Renal cortical epithelial cell (primary cell): ENCODE data around the gene TMUB2. TPM values are rescaled to one million over a fixed set of nuclear protein-coding genes. Genes with fewer than 3 reads are reported as not detected.
"Not testable (repeated sequence)": the region's sequence is repeated elsewhere in the genome, so short reads cannot be mapped to it uniquely, and the experiment has no call there.

ENCODE experiments used
- DNase-seq: peaks from one replicate; pipeline ENCODE4 v3.0.0-alpha.2; 2011; ENCODE audit warnings: low read depth
- total RNA-seq: library from RNA; depleted of rRNA; stranded (reverse); fragments of >200 nt; gene quantifications from 2 replicates; pipeline ENCODE4 v1.2.3, GENCODE V29; 2014

Gene TMUB2
- total RNA-seq, result 21.9 and 38.5 TPM in 2 replicates

DNA sequence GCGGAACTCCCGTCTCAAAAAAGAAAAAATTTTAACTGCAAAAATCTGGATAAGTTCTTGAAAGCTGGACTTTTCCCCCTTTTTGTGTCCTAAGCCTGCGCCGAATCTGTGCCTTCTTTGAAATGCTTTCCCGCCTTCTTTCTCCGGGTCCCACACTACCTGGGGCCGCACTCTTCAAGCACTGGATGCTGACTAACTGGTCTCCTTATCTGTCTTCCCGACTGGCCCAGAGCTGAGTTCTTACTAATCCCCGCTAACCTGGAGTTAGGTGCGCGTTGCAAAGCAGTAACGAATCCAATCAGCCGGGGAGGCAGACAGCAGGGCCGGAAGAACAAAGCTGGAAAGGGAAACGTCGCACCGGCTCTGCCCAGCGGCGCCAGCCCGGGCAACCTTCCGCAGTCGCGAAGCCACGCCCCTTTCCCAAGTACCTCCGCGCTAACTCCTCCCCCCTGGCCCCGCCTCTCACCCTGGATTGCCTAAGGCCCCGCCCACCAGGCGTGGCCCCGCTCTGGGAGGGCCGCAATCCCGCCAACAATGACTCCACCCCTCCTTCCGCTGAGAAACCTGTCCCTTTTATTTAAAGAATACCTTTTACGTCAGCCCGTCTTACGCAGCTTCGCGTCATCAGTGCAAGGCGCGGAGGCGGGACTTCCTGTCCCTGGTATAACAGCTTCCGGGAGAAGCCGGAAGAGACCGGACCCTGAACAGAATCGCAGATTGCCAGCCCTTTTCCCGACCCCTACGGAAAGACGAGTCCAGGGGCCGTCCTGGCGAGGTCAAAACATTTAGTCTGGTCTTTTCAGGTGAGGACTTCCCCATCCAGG, at the start of gene TMUB2:
TMUB2 (plus strand) TSS at position 666 of the 824 bp plus-strand sequence. CDS start 737 bp downstream, outside the sequence.
- peak; percentile 99 for DNase-seq

DNA sequence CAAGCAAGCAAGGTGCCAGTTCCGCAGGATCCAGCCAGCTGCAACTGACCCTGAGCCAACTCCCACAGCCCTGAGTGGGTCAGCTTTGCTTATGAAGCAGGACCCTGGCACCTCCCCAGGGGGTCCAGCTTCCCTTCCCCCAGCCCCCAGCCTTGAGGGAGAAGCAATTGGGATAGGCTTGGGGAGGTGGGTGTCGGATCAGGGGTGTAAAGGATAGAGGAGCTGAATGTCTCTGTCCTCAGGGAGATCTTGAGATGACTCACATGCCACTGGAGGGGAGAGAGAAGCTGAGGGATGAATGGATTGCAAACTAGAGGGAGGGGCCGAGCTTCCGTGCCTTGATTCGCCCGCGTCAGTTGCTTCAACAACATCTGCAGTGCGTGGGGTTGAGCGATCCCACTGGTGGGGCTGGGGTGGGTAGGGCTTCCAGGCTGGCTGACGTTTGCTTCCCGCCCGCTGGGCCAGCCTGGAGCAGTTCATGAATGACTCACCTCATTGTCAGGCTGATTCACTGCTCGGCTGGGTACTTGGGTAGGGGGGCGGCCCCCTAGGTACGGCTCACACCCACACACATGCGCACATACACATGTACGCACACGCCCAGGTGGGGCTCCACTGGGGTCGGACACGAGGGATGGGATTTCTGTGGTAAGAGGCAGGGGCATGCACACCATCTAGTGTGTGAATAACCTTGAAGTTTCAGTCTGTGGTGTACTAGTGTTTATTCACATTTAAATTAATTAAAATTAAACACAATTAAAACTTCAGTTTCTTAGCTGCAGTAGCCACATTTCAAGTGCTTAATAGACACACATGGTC, 48.7 kb upstream of the TMUB2 start:
- peak; percentile 97 for DNase-seq

DNA sequence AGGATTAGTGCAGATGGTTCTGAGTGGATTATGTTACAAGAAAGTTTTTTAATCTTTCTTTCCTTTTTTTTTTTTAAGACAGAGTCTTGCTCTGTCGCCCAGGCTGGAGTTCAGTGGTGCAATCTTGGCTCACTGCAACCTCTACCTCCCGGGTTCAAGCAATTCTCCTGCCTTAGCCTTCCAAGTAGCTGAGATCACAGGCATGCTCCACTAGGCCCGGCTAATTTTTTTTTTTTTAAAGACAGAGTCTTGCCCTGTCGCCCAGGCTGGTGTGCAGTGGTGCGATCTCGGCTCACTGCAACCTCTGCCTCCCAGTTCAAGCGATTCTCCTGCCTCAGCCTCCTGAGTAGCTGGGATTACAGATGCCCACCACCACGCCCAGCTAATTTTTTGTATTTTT, 42.9 kb upstream of the TMUB2 start:
- not testable (repeated sequence) for DNase-seq

DNA sequence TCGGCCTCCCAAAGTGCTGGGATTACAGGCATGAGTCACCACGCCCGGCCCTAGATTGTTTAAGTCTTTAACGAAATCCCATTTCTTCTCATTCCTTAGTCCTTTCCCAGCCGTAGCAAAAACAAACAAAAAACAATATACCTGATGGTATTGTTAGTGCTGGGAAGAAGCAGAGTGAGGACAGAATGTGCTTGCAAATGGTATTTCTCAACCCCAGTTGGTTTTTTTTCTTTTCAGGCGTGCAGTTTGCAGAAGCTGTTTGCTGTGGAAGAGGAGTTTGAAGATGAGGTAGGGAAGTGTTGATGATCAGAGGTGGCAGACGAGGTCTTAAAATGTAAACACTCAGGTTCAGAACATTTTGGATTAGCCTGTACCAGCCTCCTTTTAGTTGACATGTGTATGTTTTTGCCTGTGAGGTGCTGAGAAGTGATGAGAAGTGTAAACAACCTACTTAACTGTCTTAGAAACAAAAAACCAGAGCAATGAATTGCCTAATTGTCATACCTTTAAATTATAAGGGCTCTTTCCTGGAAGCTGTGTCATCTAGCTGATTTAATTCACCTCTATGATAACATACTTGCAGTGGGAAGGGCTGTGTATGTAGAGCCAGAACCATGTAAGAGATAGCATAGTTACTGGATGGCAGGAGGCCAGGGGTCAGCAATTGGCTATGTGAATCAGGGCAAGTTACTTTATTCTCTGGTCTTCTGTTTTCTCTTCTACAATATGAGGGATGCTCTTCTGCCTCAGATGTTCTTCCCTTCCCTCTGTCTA, 41.6 kb upstream of the TMUB2 start:
- DNase-seq, result no peak

DNA sequence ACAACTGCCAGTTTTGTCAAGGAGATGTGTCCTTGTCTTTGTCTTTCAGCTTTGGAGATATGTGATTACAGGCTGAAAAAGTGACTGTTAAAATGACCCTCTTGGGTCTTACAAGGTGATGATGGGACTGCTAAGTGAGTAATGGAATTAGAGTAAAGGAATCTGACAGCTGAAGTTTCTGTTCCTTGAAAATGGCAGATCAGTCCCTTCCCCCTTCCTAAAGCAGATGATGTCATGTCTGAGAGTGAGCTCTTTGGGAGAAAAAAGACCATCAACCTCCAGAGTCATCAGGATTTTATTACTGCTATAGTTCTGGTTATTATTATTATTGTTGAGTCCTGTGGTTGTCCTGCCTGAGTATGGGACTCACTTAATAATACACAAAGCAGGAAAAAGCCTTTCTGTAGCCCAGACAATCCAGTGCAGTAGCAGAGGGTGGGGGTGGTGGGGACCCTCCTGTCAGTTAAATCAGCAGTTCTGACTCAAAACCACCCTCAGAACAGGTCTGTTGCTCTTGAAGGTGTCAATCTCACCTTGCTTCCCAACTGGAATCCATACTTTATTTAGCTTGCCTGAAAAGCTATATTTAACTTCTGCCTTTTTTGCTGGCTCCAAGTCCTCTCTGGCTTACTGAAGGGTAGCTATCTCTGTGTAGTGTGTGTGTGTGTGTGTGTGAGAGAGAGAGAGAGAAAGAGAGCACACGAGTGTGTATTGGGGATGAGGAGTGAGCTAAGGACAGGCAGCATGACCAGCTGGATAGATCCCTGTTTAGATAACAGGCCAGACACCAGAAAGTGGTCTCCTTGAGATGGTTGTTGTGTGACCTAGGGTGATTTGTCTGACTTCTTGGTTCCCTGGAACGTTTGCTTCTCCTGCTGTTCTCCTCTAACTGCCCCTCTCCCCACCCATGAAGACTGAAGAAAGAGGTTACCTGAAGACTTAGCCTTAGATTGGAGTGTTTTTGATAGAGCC, 40.1 kb upstream of the TMUB2 start:
- DNase-seq, result no peak

DNA sequence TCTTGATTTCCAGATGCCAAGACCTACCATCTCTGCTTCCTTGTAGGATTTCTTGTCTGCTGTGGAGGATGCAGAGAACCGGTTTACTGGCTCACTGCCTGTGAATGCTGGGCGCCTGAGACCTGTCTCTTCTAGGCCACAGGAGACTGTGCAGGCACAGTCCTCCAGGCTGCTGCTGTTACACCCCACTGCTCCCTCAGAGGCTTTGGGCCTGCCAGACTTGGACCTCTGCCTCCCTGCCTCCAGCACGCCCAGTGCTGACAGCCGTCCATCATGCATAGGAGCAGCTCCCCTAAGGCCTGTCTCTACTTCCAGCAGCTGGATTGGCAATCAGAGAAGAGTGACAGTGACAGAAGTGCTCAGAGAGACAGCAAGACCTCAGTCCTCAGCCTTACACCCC, 39.0 kb upstream of the TMUB2 start:
- no peak for DNase-seq

DNA sequence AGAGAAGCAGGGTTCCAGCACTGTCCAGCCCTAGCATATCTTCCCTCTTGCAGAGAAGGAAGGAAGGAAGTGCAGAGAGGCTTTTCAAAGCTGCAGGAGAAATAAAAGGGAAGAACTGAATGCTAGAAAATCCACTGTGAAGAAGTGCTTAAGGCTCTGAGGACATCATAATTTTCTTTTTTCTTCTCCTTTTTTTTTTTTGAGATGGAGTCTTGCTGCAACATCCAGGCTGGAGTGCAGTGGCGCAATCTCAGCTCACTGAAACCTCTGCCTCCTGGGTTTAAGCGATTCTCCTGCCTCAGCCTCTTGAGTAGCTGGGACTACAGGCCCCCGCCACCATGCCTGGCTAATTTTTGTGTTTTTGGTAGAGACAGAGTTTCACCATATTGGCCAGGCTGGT, 37.7 kb upstream of the TMUB2 start:
- DNase-seq, result not testable (repeated sequence)

DNA sequence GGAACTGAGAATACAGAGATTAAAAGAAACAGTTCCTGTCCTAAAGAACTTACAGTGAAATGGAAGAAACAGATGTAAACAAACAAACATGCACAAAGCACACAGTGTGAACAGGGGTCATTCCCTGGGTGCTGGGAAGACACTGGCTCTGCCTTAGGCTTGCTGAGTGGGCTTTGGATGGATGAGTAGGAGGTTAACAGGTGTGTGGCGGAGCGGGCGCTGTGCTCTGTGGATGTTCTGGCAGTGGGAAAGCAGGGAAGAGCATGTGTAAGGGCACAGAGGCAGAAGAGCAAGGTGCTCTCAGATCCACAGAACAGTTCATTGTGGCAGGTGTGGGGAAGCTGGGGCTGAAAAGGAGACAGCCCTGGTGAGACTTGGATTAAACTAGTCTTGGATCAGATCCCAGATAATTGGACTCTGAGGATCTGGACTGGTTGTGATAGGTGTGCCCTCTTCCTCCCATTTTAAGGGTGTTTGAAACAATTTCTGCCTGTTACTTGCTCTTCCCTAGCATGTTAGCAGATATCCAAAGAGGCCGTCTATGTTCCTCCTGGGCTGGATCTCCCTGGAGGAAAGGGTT, 36.9 kb upstream of the TMUB2 start:
- no peak for DNase-seq

DNA sequence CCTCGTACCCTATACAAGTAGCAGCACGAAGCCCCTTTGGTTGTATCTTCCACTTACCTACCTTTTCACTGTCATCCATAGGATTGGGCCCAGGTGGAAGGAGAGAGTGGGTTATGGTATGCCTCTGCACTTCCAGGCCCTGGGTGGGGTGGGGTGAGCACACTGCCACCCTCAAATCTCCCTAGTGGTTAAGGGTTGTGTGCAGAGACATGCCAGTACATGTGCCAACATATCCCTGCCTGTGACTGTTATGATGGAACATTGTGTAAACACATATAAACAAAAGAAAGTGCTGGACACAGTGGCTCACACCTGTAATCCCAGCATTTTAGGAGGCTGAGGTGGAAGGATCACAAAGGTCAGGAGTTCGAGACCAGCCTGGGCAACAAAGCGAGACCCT, 33.9 kb upstream of the TMUB2 start:
- DNase-seq, result no peak

DNA sequence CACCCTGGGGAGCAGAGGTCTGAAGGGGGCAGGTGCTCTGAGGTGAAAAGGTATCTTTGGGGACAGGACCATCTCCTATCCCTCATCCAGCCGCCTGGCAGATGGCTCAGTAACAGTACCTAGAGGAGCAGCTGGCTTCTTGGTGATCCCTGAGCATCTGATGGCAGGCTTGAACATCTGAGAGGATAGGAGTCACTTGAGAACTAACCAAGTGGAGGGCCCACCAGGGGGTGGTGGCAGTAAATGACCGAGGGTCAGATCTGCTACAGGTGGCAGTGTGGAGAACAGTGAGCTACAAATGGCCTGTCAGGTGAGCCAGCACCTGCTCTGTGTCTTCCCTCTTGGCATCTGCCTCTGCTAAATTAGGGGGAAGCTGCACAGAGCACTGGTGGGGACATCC, 31.3 kb upstream of the TMUB2 start:
- DNase-seq, result no peak

DNA sequence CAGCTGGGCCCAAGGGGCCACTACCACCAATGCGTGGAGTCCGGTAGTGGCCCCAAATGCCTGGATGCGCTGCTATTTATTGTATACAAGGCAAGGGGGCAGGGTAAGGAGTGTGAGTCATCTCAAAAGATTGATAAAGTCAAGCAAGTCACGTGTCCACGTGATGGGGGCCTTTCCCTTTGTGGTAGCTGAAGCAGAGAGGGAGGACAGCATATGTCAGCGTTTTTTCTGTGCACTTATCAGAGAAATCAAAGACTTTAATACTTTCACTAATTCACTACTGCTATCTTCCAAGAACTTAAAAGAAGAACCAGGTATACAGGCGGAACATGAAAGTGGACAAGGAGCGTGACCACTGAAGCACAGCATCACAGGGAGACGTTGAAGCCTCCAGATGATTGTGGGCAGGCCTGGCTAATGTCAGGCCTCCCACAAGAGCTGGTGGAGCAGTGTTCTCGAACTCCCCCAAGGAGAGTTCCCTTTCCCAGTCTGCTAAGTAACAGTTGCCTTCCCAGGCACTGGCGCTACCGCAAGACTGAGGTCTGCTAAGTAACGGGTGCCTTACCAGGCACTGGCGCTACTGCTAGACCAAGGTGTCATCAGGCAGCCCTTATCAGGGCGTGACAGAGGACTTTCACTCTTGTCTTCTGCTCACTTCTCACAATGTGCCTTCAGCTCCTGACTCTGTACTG, 27.1 kb upstream of the TMUB2 start:
- no peak for DNase-seq

DNA sequence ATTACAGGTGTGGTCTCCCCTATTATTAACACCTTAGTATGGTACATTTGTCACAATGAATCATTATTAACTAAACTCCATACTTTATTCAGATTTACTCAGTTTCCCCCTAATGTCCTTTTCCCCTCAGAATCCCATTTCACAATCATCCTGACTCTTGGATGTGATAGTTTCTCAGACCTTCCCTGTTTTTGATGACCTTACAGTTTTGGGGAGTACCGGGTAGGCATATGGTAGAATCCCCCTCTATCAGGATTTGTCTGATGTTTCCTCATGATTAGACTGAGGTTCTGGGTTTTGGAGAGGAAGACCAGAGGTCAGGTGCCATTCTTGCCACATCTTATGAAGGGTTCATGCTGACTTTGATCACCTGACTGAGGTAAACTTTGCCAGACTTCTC, 22.3 kb upstream of the TMUB2 start:
- no peak for DNase-seq

DNA sequence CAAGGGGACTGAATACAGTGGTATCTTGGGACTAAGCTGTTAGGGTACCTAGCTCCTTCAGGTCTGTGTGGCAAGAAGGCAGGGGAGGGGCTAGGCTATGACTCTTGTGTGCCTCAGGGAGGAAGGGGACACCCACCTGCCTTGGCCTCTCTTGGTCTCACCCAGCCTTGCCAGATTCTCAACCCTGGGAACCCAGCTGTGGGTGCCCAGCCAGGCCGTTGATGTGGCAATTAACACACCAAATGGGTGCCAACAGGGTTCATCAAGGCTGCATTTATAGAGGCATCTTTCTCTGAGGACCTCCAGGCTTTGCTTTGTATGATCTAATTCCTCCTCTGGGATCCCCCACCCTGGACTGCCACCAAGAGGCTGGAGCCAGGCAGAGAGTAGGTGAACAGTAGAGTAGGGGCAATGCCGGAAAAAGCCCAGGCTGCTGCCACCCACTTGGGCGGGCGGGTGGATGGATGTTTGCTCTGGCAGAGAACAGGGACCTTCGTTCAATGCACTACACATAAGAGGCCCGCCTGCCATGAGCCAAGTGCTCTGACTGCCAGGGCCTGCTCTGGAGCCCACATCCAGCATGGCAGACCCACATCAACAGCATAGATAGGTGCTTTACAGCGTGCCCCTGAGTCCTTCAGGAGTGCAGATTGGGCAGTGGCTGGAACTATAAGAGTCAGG, 19.5 kb upstream of the TMUB2 start:
- no peak for DNase-seq

DNA sequence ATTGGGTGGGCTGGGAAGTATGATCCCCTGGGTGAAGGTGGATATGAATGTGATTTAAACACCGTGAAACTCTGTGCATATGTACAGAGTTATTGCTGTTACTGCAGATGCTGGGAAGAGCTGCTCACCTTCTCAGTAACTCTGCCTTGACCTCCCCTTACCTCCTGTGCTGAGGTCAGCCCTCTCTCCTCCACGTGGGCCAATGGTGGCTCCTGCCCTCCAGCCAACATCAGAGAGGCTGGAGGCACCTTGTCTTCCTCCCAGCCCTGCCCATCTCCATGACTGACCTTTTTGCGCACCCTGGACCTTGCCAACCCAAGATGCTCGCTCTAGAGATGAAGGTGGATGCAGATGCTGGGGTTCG, 16.7 kb upstream of the TMUB2 start:
- DNase-seq, result no peak

DNA sequence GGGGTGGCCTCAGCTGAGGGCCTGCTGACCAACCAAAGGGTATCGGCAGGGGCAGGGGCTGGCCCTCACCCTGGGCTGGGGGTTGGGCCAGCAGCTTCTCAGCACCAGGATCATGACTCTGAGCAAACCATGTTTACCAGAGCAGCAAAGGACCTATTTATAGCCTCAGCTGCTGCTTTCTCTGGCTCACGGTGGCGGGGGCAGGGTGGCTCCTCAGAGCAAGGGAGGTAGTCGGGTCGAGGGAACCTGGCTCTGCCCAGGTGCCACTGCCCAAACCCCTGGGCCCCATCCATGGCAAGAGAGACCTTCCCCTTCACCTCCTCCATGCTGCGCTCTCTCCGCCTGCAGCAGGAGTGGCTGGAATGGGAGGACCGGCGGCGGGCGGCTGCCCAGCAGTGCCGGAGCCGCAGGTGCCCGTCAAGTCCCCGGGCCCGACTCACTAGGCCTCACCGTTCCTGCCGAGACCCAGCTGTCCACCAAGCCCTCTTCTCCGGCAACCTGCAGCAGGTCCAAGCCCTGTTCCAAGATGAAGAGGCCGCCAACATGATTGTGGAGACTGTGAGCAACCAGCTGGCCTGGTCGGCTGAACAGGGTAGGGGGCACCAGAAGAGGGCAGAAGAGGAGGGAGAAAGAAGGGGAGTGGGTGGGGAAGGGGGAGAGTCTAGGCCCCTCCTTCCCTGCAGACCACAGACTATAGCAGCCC, 16.1 kb upstream of the TMUB2 start, which contains the start of gene ASB16:
ASB16 (plus strand) TSS at position 206 of the 703 bp plus-strand sequence; CDS start at position 292, 86 bp downstream.
- peak; percentile 43 for DNase-seq

DNA sequence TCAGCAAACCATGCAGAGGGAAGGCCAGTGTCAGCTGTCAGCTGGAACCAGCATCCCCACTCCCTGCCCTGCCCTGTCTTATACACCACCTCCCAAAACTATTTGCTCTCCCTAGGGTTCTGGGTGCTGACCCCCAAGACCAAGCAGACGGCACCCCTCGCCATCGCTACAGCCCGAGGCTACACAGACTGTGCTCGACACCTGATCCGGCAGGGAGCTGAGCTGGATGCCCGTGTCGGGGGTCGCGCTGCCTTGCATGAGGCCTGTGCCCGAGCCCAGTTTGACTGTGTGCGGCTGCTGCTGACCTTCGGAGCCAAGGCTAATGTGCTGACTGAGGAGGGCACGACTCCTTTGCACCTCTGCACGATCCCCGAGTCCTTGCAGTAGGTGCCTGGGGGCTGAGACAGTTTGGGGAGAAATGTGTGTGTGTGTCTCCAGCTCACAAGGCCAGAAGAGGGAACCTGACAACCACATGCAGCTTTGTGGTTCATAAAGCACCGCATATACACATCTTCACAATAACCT, 14.8 kb upstream of the TMUB2 start:
- DNase-seq, result no peak

DNA sequence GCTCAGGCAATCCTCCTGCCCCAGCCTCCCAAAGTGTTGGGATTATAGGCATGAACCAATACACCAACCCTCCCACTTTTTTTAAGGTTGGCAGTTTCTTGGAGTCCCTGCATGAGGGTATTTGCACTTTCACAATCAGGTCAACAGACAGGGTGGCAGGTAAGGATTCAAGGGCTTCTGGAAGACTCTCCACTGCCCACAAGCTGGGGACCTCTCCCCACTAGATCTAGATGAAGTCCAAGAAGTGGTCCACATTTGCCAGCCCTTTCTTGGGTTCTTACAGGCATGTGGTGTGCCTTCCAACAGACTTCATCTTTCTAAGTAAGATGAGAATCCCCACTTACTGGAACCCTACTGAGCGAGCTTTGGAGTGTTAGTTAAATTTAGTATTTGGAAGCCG, 12.3 kb upstream of the TMUB2 start:
- DNase-seq, result no peak

DNA sequence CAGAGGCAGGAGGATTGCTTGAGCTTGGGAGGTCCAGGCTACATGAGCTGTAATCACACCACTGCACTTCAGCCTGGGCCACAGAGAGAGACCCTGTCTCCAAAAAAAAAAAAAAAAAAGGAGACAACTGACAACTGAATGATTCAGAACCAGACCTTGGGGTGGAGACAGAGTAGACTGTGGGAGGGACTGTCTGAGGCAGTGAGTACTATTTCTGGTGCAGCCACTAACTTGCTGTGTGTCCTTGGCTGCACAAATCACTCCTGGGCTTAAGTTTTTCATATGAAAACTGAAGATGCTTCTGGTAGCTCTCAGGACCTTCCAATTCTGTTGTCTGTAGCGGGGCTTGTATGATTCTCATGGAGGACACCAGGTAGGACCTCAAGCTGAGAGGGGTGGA, 10.5 kb upstream of the TMUB2 start:
- DNase-seq, result no peak
